HG03558 (cell line): ENCODE data around the gene C2.

Source experiments
- ATAC-seq: cut with Tn5 transposase; IDR thresholded peaks from one replicate; pipeline ENCODE4 v1.9.1; 2021; ENCODE audit warnings: moderate number of reproducible peaks; ENCODE audit not compliant: unreplicated experiment; ENCODE audit errors: extremely low read depth

C2 gene

GRCh38 chr6:31952890-31953289 lies 25.4 kb downstream of the C2 start:
- no peak for ATAC-seq

GRCh38 chr6:31954511-31954910 lies 27.0 kb downstream of the C2 start:
- ATAC-seq = no peak

- no peak for ATAC-seq
These were observed 29.3 kb downstream of the C2 start for GRCh38 chr6:31956796-31957195.

DNA sequence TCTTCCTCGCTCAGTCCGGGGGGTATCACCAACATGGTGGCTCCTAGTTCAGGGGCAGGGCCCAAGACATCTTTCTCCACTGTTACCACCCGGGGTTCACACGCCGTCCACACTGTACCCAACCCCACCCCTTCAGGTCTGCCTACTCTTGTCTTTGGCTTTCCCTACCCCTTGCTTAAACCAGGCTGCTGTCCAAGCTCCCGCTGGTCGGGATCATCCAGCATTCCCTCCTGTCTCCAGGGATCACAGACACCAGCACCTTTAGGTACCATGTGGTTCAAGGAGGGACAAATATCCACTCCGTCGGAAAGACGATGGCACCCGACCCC lies 30.9 kb downstream of the C2 start:
- no peak for ATAC-seq

DNA sequence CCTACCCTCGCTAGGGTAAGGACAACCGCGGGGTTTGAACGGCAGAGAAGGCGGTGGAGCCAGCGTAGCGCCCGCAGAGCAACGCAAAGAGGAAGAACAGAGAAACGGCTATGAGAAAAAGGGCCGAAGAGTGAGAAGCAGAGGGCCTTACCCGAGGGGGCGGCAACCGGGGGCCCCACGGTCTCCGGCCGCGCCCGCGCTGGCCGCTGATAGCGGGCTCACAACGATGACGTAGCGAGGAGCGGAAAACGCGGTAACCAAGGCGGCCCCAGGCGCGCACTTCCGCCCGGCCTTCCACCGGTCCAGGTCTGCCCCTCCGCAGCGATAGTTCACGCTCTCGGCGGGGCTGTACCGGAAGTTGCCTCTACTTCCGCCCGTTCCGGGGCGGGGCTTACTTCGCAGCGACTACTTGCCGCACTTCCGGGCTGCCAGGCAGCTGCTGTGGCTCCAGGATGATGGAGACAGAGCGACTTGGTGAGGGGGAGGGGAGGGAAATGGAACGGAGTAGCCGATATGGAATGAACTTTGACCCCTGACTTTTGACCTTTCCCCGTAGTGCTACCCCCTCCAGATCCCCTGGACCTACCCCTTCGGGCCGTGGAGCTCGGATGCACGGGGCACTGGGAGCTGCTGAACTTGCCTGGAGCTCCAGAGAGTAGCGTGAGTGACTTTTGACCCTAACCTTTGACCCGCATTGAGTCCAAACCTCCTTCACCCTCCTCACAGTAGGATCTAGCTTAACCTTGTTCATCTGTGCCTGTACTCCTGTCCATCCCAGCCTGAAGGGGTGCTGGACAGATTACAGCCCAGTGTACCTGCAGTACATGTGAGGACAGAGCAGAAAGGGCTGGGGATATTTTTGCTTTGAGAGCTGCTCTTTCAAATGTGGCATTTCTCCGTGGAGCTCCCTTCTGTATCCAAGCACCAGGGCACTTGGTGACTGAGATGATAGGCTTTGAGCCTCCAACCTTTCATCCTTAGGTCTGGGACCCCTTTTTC lies 31.5 kb downstream of the C2 start, which contains the start of the genes NELFE and SKIC2:
NELFE (minus strand) TSS at position 231 of the 999 bp plus-strand sequence. CDS start 525 bp downstream, outside the sequence.
SKIC2 (plus strand) TSS at position 435 of the 999 bp plus-strand sequence; CDS start at position 453, 18 bp downstream.
- peak; percentile 89 for ATAC-seq

- ATAC-seq = no peak
These were observed 34.1 kb downstream of the C2 start for GRCh38 chr6:31961616-31962015.

DNA sequence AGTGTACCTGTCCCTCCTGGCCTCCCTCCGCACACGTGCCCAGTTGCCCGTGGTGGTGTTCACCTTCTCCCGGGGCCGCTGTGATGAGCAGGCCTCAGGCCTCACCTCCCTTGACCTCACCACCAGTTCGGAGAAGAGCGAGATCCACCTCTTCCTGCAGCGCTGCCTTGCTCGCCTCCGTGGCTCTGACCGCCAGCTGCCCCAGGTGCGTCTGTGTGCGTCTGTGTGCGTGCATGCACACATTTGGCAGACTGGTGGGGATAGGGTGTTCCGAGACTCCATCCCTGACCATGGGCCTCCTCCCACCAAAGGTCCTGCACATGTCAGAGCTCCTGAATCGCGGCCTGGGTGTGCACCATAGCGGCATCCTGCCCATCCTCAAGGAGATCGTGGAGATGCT lies 36.4 kb downstream of the C2 start:
- no peak for ATAC-seq

GRCh38 chr6:31965700-31966099 lies 38.2 kb downstream of the C2 start:
- no peak for ATAC-seq

DNA sequence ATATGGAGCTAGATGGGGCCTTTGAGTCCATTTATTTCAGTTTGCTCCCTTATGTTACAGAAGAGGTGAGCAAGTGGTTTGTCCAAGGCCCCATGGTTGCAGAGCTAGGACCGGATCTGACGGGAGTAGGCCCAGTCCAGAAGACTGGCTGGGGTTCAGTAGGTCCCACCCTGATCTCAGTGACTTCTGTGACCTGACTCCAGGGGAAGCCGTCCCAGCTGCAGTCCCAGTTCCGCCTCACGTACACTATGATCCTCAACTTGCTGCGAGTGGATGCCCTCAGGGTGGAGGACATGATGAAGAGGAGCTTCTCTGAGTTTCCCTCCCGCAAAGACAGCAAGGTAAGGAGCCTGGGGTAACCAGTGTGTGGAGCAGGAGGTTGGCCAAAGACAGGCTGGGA lies 39.0 kb downstream of the C2 start:
- ATAC-seq = no peak

DNA sequence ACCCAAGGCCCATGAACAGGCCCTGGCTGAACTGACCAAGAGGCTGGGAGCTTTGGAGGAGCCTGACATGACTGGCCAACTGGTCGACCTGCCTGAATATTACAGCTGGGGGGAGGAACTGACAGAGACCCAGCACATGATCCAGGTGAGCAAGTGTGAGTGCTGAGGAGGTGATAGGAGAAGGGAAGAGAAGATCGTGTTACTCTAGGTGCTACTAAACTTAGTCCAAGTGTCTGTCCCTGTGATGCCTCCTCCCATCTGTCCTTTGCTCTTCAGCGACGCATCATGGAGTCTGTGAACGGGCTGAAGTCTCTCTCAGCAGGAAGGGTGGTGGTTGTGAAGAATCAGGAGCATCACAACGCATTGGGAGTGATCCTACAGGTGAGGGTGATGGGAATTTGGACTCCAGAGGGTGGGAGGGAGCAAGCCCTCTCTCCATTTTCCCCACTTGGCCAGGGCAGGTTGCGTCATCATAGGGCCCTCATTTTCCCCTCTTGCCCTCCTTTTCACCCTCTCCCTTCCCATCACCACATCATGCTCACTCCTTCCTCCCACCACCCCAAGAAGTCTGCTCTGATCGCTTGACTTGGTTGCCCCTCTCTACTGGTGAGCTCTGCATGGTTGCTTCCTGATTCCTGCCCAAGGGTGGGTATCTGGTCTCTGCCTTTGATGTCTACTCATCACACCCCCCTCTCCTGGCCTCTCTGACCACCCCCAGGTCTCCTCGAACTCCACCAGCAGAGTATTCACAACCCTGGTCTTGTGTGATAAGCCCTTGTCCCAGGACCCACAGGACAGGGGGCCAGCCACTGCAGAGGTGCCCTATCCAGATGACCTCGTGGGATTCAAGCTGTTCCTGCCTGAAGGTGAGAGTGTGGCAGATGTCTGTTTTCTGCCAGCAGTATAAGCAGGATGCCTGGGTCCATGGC lies 39.7 kb downstream of the C2 start:
- no peak for ATAC-seq

GRCh38 chr6:31967926-31968320 lies 40.4 kb downstream of the C2 start:
- ATAC-seq = no peak

GRCh38 chr6:31968326-31968725 lies 40.8 kb downstream of the C2 start:
- no peak for ATAC-seq

DNA sequence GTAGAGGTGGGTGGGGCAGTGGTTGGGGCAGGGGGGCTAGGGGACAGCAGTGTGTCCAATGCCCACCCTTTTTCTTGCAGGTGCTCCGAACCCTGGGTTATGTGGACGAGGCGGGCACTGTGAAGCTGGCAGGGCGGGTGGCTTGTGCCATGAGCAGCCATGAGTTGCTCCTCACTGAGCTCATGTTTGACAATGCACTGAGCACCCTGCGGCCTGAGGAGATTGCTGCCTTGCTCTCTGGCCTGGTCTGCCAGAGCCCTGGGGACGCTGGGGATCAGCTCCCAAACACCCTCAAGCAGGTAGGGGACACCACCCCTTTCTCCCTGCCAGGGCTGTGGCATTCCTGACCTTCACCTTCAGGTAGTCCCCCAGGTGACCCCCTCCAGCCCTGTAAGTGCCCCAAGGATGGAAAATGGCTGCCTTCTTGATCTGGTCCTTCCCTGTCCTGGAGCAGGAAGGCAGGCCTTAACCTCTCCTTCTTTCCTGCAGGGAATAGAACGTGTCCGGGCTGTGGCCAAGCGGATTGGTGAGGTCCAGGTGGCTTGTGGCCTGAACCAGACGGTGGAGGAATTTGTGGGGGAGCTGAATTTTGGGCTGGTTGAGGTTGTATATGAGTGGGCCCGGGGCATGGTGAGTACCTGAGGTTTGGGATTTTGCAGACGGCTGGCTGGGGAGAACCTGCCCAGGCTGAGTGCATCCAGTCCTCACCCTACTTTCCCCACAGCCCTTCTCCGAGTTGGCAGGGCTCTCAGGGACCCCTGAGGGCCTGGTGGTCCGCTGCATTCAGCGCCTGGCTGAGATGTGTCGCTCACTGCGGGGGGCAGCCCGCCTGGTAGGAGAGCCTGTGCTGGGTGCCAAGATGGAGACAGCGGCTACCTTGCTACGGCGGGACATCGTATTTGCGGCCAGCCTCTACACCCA lies 41.5 kb downstream of the C2 start:
- no peak for ATAC-seq

- no peak for ATAC-seq
These were observed 42.4 kb downstream of the C2 start for GRCh38 chr6:31969712-31970603.

- ATAC-seq = no peak
These were observed 43.2 kb downstream of the C2 start for GRCh38 chr6:31970604-31971271.

DNA sequence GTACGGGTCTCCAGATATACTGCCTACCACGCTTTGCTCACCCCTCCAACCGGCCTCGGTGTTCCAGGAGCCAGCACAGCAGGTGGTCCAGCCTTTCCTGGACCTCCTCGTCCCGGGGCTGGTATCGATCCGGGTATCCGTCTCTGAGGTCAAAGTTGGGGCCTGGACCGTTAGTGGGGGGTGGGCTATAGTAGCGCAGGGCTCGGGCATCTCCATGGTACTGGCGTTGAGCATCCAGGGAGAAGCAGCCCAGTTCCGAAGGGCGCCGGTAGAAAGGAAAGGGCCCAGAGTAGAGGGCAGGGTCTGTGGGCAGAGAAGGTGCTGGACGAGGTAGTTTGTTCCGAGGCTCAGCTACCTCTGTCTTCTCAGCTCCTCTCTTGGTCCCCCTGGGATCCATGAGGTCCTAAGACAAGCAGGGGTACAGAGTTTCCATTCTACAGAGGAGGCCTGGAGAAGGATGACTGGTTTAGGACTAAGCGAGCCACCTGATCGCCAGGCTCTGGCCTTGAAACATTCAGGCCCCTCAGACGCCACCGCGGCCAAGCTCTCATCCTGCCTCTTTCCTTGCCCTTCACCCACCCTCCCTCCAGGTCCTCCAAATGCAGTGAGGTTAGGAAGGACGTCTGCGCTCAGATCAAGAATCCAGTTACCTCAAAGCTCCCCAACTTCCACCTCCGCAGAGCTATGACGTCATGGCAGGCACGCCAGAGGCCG lies 43.9 kb downstream of the C2 start:
- ATAC-seq = no peak

DNA sequence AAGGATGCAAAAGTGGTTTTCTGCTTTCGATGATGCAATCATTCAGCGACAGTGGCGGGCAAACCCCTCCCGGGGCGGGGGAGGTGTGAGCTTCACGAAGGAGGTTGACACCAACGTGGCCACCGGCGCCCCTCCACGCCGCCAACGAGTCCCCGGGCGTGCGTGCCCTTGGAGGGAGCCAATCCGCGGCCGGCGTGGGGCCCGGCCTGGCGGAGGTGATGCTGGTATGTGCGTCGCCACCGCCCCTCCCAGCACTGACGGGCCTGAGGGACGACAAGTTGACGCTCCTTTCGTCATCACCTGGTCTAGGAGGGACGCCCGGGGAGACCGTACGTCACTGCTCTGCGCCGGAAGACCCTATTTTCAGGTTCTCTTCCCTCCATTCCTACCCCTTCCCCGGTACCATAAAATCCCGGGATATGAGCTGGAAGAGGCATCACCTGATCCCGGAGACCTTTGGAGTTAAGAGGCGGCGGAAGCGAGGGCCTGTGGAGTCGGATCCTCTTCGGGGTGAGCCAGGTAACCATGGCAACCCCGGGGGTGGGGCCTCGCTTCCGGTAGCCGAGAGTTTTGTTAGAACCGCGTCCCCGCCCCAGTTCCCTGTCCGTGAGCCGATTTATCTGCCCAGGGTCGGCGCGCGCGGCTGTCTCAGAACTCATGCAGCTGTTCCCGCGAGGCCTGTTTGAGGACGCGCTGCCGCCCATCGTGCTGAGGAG lies 44.6 kb downstream of the C2 start, which contains the start of gene DXO:
DXO (minus strand) TSS at position 146 of the 716 bp plus-strand sequence. CDS start 463 bp downstream, outside the sequence.
- peak; percentile 57 for ATAC-seq
